KMS-11 (cell line): ENCODE results near the gene DNMT3A.
A peak's percentile ranks its signal among the peaks of the same experiment; 100 is the strongest.

Experiments
- H2AFZ ChIP-seq: fragments of 200-600 bp; sonication (generic); 2 replicates; pipeline ENCODE4 v1.6.1; 2016; ENCODE audit warnings: antibody characterized with exemption, mixed run types, low read depth
- H3K27ac ChIP-seq: fragments of 200-600 bp; sonication (generic); 2 replicates; pipeline ENCODE4 v1.6.1; 2016; ENCODE audit warnings: mild to moderate bottlenecking, mixed run types
- H3K27me3 ChIP-seq: fragments of 200-600 bp; sonication (generic); 2 replicates; pipeline ENCODE4 v1.6.1; 2017; ENCODE audit warnings: mild to moderate bottlenecking, low read depth, mixed run types, moderate library complexity; ENCODE audit not compliant: insufficient read depth
- H3K36me3 ChIP-seq: fragments of 200-600 bp; sonication (generic); 2 replicates; pipeline ENCODE4 v1.6.1; 2017; ENCODE audit warnings: mild to moderate bottlenecking, mixed run types; ENCODE audit not compliant: insufficient read depth
- H3K4me1 ChIP-seq: fragments of 200-600 bp; sonication (generic); 2 replicates; pipeline ENCODE4 v1.6.1; 2016; ENCODE audit warnings: mild to moderate bottlenecking, low read depth, mixed run types; ENCODE audit not compliant: poor library complexity, severe bottlenecking
- H3K4me2 ChIP-seq: fragments of 200-600 bp; sonication (generic); 2 replicates; pipeline ENCODE4 v1.7.0; 2016; ENCODE audit warnings: mild to moderate bottlenecking, mixed run types
- H3K4me3 ChIP-seq: fragments of 200-600 bp; sonication (generic); IDR thresholded peaks from 2 replicates; pipeline ENCODE4 v1.6.1; 2017; ENCODE audit warnings: low read depth, low read length, mixed read lengths; ENCODE audit not compliant: insufficient read depth
- H3K79me2 ChIP-seq: fragments of 200-600 bp; sonication (generic); 2 replicates; pipeline ENCODE4 v1.6.1; 2016; ENCODE audit warnings: low read depth, mixed run types; ENCODE audit not compliant: insufficient read depth
- H3K9ac ChIP-seq: fragments of 200-600 bp; sonication (generic); 2 replicates; pipeline ENCODE4 v1.6.1; 2016; ENCODE audit warnings: mild to moderate bottlenecking, mixed run types
- H4K20me1 ChIP-seq: fragments of 200-600 bp; sonication (generic); 2 replicates; pipeline ENCODE4 v1.6.1; 2016; ENCODE audit warnings: mild to moderate bottlenecking, mixed run types; ENCODE audit not compliant: insufficient read depth
- TF ChIP-seq, protein P1 (sequence below): fragments of 200-600 bp; sonication (generic); conservative IDR thresholded peaks from 2 replicates; pipeline ENCODE4 v1.6.1; 2017; ENCODE audit warnings: low read depth, mild to moderate bottlenecking, antibody characterized with exemption, low read length, moderate library complexity, mixed read lengths

The DNMT3A gene

DNA sequence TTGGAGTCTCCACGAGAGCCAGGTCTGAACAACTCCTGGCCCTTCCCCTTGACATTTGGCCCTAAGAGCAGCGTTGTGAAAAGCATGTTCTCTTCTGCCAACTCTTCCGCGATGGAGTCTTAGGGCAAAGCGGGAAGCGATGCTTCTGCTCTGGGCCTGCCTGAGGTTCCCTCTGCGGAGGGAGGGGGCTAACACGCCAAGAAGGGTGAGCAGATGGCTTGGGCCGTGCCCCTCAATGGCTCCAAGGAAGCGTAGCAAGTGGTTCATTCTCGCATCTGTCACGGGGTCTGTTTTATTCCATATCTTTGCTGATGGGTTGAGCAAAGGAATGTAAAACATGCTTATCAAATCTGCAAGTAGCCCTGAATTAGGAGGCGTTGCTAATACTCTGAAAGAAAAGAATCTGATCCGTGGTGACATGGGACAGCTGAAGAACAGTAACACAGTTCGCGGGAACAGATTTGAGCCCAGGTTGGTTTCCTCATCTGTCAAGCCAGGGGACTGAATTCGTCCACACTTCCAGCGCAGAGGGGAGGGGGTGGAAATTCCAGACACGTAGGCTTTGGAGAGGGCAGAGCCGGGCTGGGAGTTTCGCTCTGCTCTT is 38.0 kb downstream of the DNMT3A start:
- Histone ChIP-seq H3K4me1 (peaks cover 28% of the 10 kb centered on the region), H3K27me3 (0 out of 2 replicates have a peak, but pooled peaks cover 9% of the 10 kb centered on the region), H3K4me3 (no peak overlapping the region), H3K79me2 (no peaks in the 10 kb centered on the region), H3K4me2 (no peak overlapping the region), H4K20me1 (no peaks in the 10 kb centered on the region), H3K36me3 (no peaks in the 10 kb centered on the region), H3K27ac (no peak overlapping the region), H3K9ac (no peak overlapping the region), H2AFZ (no peak overlapping the region)
- TF ChIP-seq, protein P1, sequence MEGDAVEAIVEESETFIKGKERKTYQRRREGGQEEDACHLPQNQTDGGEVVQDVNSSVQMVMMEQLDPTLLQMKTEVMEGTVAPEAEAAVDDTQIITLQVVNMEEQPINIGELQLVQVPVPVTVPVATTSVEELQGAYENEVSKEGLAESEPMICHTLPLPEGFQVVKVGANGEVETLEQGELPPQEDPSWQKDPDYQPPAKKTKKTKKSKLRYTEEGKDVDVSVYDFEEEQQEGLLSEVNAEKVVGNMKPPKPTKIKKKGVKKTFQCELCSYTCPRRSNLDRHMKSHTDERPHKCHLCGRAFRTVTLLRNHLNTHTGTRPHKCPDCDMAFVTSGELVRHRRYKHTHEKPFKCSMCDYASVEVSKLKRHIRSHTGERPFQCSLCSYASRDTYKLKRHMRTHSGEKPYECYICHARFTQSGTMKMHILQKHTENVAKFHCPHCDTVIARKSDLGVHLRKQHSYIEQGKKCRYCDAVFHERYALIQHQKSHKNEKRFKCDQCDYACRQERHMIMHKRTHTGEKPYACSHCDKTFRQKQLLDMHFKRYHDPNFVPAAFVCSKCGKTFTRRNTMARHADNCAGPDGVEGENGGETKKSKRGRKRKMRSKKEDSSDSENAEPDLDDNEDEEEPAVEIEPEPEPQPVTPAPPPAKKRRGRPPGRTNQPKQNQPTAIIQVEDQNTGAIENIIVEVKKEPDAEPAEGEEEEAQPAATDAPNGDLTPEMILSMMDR = no peak

GRCh38 chr2:25302758-25303375 is 38.9 kb downstream of the DNMT3A start:
- no peak overlapping the region for H3K4me2 ChIP-seq
- no peaks in the 10 kb centered on the region for H3K36me3 ChIP-seq
- H3K27ac ChIP-seq = no peak overlapping the region
- H3K79me2 ChIP-seq = no peaks in the 10 kb centered on the region
- TF ChIP-seq, protein P1 = no peak
- no peak overlapping the region for H3K4me3 ChIP-seq
- H4K20me1 ChIP-seq = no peaks in the 10 kb centered on the region
- 0 out of 2 replicates have a peak, but pooled peaks cover 9% of the 10 kb centered on the region for H3K27me3 ChIP-seq
- no peak overlapping the region for H2AFZ ChIP-seq
- H3K9ac ChIP-seq = no peak overlapping the region
- H3K4me1 ChIP-seq = peaks cover 28% of the 10 kb centered on the region

DNA sequence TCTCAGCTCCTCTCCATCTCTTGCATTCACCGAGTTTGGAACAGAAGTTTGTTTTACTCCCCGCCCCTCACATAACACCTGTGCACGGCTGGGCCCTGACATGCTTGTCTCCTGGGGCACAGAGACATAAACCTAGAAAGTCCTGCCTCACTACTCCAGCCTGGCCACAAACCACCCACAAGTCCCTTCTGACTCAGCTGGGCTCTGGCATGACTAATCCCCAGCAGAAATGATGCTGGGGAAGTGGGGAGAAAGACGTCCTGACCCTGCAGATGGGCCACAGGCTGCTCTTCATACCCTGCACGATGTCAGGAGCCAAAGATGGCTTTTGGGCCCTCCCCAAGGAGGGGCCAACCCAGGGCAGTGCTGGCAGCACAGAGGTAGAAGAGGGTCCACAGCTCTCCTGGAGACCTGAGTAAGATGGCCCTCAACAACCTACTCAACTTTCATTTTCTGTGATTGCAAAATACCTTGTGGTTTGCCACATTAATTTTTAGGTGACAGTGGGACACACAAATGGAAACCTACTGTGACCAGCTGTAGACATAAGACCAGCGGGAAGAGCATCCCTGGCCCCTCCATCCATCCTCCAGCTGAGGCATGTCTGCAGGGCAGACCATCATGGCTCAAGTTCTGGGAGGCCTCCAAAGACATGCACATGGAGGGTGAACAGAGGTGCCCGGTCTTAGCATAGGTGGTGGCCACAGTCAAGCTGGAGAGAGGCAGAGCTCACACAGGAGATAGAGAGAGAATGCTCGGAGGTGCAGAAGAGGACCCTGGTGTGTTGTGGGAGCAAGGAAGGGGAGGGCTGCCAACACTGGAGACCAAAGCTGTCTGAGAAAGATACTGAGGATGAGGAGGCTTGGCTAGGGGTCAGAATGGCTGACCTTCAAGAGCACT is 40.0 kb downstream of the DNMT3A start:
- 0 out of 2 replicates have a peak, but pooled peaks cover 9% of the 10 kb centered on the region for H3K27me3 ChIP-seq
- no peaks in the 10 kb centered on the region for H3K79me2 ChIP-seq
- no peaks in the 10 kb centered on the region for H3K36me3 ChIP-seq
- peak overlapping the region; percentile 67 for H3K4me2 ChIP-seq
- no peak overlapping the region for H3K4me3 ChIP-seq
- no peak overlapping the region for H3K27ac ChIP-seq
- no peak overlapping the region for H2AFZ ChIP-seq
- H3K4me1 ChIP-seq = peaks cover 28% of the 10 kb centered on the region
- H4K20me1 ChIP-seq = no peaks in the 10 kb centered on the region
- TF ChIP-seq, protein P1 = no peak
- no peak overlapping the region for H3K9ac ChIP-seq

DNA sequence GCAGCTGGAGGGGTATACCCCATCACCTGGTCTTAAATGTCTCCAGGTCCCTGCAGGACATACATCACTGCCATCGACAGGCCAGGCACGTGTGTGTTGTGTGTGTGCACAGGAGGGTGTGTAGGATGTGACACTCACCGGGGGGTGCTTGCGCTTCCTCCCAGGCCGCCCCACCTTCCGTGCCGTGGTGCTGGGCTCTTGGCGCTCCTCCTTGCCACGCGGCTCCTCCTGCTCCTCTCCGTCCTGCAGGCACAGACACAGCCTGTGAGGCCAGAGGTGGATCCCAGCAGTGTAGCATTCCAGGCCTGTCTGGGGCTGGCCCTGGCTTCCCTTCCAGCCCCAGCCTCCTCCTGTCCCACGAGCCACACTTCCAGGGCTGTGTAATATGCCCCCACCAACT is 41.7 kb downstream of the DNMT3A start:
- Histone ChIP-seq H3K9ac (no peak overlapping the region), H3K79me2 (no peaks in the 10 kb centered on the region), H3K4me1 (peaks cover 39% of the 10 kb centered on the region), H3K4me3 (no peak overlapping the region), H2AFZ (no peak overlapping the region), H3K27ac (no peak overlapping the region), H3K4me2 (no peak overlapping the region), H4K20me1 (no peaks in the 10 kb centered on the region), H3K36me3 (no peaks in the 10 kb centered on the region), H3K27me3 (0 out of 2 replicates have a peak, but pooled peaks cover 9% of the 10 kb centered on the region)
- TF ChIP-seq, protein P1 = no peak
